ENCODE data around the gene VPS37B.

DNA sequence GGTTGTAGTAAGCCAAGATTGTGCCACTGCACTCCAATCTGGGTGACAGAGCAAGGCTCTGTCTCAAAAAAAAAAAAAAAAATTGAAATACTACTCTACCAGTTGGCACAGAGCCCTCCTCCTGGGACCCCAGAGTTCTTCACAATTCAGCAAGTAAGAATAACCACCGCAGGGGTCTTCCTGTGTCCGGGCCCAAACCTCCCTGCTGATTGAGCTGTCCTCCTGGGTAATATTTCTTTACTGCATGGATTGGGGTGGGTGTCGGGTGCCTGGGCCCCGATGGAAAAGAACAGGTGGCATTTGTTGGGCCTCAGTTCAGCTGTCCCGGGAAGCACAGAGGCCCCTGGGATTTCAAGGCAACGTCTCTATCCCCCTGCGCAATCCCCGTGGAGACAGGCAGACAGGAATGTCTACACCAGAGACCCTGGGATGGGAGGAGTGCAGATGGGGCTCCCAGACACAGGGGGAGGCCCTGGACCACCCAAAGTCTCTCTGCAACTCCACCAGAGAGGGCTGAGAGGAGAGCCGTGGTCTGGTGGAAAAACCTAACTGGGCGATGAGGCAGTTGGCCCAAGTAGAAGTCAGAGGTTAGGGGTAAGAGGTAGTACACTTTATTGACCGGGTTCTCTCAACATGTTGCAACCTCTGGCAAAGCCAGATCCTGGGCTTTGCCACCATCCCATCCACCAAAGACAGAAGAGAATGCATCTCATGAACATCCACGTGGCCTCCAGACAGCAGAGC lies 32.7 kb upstream of the VPS37B start:
- TF ChIP-seq, protein P1, sequence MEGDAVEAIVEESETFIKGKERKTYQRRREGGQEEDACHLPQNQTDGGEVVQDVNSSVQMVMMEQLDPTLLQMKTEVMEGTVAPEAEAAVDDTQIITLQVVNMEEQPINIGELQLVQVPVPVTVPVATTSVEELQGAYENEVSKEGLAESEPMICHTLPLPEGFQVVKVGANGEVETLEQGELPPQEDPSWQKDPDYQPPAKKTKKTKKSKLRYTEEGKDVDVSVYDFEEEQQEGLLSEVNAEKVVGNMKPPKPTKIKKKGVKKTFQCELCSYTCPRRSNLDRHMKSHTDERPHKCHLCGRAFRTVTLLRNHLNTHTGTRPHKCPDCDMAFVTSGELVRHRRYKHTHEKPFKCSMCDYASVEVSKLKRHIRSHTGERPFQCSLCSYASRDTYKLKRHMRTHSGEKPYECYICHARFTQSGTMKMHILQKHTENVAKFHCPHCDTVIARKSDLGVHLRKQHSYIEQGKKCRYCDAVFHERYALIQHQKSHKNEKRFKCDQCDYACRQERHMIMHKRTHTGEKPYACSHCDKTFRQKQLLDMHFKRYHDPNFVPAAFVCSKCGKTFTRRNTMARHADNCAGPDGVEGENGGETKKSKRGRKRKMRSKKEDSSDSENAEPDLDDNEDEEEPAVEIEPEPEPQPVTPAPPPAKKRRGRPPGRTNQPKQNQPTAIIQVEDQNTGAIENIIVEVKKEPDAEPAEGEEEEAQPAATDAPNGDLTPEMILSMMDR (IDR thresholded peaks at IDR 0.05; ENCODE audit: low read depth, low read length), result no peak
- no peak for TF ChIP-seq EZH2phosphoT487 (IDR thresholded peaks at IDR 0.05; ENCODE audit: low read depth)
